SU-DHL-6 (cell line): Measurements from ENCODE around the gene SLC17A8.

ENCODE experiments used
- CTCF ChIP-seq: fragments of 200-600 bp; sonication (generic); IDR thresholded peaks from one replicate; pipeline ENCODE4 v1.5.1; 2017; ENCODE audit warnings: antibody characterized with exemption, mild to moderate bottlenecking, low read length, moderate library complexity; ENCODE audit not compliant: insufficient read depth, poor library complexity, severe bottlenecking
- EZH2phosphoT487 ChIP-seq: fragments of 200-600 bp; sonication (generic), shearing (Covaris generic); conservative IDR thresholded peaks from 2 replicates; pipeline ENCODE4 v1.6.1; 2018; ENCODE audit warnings: mild to moderate bottlenecking, antibody characterized with exemption, low read length, moderate library complexity, mixed read lengths

- TF ChIP-seq CTCF (no peak), EZH2phosphoT487 (no peak)
Measured at GRCh38 chr12:100364324-100364723, 7.5 kb downstream of the SLC17A8 start.
